ENCODE data around the gene USP21.
A peak's percentile ranks its signal among the peaks of the same experiment; 100 is the strongest.

Gene USP21

DNA sequence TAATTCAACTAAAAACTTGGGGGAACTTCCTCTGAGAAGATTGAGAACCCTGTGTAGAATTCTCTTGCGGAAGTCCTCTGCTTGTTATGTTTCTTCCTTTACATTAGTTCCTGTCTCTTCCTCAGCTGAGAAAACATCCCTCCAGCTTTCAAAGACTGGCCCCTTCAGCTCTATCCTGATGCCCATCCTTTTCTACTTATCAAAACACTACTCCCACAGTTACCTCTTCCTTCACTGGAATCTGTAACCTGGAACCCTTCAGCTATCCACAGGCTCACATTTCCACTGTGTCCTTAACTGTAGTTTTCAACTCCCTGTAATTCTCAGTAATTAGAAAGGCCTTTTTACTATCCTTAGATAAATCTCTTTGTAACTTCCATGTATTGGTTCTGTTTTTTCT is 20.9 kb upstream of the USP21 start:
- DNase-seq: no peak

DNA sequence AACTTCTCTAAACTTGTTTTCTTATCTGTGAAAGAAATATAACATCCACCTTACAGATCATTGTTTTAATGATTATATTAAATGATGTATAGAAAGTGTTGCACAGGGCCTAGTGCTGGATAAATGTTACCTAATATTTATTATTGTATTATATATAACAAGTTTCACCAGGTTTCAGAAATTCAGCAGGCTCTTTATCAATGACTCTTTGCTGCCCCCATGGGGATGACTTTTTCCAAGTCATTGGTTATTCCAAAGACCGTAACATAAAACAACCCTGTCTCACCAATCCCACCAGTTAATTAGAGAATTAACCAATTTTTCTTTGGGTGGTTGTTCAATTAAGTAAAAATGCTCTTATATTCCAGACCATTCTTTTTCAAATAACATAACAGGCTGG is 19.5 kb upstream of the USP21 start:
- peak; percentile 20 for DNase-seq

DNA sequence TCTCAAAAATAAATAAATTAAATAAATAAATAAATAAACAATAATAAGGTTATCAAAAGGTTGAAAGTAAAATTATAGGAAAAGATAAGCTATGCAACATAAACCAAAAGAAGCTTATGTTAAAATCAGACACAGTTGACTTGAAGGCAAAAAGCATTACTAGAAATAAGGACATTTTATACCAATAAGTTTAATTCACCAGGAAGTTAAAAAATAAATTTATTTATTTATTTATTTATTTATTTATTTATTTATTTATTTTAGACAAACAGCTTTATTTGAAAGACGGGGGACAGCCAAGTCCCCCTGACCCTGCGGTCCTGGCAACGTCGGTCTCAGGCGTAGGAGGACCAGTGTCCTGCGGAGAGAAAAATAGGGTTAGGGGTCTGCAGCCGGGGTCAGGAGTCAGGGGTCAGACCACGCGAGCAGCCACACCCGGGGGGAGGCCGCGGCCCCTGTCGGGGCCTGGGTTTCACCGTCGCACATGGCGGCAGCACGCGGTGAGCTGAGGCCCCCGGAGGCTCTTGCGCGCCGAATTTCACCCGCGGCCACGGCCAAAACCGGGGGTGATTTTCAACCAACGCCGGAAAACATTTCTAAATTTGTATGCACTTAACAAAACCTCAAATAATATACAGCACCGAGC is 18.4 kb upstream of the USP21 start:
- no peak for DNase-seq

DNA sequence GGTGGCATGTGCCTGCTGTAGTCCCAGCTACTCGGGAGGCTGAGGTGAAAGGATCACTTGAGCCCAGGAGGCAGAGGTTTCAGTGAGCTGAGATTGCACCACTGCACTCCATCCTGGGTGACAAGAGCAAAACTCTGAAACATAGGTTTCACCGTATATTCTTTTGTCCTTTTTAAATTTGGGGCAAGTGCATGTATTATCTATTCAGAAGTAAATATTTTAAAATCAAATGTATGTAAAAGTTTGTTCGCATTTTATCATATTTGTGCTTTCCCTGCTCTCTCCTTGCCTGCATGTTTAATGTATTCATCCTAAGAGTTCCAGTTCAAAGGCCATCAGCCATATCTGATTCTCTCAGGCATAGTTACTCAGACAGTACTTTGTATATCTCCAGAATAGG is 13.5 kb upstream of the USP21 start:
- DNase-seq: no peak

DNA sequence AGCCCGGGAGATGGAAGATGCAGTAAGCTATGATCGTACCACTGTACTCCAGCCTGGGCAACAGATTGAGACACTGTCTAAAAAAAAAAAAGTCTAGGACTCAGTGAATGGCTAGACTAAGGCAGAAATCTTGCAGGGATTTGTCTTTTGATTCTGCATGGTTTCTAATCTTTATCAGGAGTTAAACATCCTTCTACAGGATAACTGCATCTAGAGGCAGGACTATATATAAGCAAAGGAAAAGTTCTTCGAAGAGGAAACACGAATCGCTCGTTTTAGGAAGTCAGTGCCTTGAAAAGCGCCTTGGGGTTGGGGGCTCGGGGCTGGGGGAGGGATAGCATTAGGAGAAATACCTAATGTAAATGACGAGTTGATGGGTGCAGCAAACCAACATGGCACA is 6.1 kb upstream of the USP21 start:
- no peak for DNase-seq

DNA sequence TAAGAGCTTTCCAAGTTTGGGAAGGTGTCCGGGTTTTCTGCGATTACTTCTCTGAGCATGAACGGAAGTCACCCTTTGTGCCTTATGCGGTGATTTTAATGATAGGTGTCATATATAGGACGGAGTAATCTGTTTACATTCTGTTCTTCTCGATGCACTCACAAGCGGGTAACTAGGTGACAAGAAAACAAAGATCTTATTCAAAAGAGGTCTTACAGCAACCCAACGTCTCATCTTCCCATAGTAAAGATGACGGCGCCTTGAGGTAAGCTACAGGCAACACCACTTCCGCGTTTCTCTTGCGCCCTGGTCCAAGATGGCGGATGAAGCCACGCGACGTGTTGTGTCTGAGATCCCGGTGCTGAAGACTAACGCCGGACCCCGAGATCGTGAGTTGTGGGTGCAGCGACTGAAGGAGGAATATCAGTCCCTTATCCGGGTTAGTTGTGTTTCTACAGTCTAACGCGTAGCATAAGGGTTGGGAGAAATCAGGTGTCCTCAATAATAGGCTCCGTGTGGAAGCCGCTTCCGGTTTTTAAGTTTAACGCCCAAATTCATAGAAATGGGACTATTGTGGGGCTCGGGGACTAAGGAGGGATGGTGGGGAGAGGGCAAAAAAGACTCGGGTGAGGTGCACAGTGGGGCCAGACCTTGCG is 5.5 kb upstream of the USP21 start, which contains the start of gene UFC1:
Gene UFC1 (plus strand): TSS at position 297 of the 656 bp plus-strand sequence. CDS start 20 bp downstream, at position 317.
- peak; percentile 90 for DNase-seq

DNA sequence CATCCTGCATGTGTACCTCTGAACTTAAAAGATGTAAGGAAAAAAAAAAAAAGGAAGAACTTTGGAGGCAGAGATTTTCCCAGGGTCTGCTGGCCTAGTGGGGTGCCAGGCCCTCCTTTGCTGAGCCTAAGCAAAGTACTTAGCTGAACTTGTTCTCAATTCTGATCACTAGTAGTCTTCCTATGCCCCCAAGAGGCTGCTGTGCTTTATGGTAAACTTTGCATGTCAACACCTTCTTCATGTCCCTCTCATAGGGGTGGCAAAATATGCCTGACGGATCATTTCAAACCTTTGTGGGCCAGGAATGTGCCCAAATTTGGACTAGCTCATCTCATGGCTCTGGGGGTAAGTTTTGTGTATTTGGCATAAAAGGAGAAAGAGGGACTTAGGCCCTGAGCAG is 1.4 kb upstream of the USP21 start:
- no peak for DNase-seq

DNA sequence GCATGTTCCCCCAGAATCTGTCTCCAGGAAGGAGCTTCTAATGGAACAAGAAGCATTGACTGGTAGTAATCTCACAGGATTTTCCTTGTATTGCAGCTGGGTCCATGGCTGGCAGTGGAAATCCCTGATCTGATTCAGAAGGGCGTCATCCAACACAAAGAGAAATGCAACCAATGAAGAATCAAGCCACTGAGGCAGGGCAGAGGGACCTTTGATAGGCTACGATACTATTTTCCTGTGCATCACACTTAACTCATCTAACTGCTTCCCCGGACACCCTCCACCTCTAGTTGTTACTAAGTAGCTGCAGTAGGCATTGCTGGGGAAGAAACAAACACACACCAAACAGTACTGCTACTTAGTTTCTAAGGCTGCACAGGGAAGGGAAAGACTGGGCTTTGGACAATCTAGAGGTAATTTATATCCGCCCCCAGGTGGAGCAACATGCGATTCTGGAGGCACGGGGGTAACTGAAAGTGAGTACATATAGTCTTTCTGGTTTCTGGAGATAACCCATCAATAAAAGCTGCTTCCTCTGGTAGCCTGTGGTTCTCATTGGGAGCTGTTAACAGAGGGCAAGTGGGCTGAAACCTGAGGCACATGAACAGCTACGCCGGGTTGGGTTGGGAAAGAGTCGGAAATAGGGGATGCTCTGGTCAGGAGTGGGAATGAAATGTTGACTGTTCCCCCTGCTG is 837 bp upstream of the USP21 start:
- DNase-seq: no peak

DNA sequence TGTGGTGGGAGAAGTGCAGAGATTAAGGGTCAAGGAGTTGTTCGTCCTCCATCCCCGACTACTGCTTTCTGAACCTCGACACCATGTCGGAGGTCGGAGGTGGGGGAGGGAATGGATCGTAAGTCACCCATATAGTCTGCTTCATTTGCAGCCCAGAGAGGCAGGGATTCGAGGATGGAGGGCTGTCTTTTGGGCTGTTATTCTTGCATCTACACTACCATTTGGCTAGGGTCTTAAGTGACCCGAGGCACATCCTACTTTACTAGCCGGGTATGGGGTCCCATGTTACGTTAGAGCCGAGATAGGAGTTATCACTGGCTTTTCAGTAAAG is 578 bp downstream of the USP21 start:
- no peak for DNase-seq

DNA sequence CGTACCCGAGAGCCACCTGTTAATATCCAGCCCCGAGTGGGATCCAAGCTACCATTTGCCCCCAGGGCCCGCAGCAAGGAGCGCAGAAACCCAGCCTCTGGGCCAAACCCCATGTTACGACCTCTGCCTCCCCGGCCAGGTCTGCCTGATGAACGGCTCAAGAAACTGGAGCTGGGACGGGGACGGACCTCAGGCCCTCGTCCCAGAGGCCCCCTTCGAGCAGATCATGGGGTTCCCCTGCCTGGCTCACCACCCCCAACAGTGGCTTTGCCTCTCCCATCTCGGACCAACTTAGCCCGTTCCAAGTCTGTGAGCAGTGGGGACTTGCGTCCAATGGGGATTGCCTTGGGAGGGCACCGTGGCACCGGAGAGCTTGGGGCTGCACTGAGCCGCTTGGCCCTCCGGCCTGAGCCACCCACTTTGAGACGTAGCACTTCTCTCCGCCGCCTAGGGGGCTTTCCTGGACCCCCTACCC is 1.4 kb downstream of the USP21 start:
- no peak for DNase-seq

DNA sequence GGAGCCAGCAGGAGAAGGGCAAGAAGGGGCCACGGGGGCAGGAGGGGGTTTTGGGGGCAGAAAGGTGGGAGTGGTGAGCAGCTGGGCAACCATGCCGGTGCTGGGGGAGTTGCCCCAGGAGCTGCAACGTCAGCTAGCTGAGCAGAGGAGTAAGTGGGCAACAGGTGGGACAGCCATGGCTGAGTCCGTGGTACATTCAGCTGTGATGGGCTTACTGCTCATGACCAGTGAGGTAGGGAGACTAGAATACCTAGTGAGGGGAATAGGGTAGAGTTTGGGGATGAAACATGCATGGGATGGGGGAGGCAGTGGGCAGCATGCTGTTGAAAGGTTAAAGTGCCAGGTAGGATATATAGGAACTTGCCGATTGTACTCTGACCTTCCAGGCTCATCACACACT is 2.4 kb downstream of the USP21 start:
- DNase-seq: no peak

DNA sequence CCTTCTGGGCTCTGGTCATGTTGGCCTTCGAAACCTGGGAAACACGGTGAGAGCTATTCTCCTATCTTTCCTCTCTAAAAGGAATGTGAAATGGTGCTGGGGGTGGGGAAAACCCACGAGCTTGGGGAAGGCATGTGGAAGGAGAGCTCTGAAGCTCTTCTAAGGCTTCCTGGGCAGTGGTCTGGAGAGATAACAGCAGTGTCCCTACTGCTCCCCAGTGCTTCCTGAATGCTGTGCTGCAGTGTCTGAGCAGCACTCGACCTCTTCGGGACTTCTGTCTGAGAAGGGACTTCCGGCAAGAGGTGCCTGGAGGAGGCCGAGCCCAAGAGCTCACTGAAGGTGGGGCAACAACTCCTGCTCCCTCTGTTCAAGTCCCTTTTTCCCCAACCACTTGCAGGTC is 2.8 kb downstream of the USP21 start:
- no peak for DNase-seq

DNA sequence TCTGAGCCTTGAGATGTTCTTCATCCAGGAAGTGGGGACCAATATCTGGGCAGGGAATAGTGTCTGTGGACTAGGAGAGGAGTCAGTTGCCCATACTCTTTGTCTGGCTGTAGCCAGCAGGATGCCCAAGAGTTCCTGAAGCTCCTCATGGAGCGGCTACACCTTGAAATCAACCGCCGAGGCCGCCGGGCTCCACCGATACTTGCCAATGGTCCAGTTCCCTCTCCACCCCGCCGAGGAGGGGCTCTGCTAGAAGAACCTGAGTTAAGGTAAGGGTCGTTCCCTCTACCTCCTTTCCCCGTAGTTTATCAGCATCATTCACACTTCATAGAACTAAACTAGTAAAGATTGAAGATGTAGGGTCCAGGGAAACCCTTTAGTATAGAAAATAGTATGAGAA is 3.5 kb downstream of the USP21 start:
- DNase-seq: no peak

DNA sequence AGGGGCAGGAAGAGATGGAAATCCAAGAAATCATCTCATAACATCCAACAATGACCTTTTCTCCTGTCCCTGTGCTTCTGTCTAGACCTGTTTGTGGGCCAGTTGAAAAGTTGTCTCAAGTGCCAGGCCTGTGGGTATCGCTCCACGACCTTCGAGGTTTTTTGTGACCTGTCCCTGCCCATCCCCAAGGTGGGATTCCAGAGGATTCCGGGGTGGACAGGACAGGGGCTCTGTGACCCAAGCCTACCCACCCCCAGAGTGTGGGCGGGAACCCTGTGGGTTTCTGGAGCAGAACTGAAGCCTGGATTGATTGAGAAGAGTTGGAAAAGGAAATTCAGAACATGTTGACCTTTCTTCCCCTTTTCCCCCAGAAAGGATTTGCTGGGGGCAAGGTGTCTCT is 4.5 kb downstream of the USP21 start:
- no peak for DNase-seq

DNA sequence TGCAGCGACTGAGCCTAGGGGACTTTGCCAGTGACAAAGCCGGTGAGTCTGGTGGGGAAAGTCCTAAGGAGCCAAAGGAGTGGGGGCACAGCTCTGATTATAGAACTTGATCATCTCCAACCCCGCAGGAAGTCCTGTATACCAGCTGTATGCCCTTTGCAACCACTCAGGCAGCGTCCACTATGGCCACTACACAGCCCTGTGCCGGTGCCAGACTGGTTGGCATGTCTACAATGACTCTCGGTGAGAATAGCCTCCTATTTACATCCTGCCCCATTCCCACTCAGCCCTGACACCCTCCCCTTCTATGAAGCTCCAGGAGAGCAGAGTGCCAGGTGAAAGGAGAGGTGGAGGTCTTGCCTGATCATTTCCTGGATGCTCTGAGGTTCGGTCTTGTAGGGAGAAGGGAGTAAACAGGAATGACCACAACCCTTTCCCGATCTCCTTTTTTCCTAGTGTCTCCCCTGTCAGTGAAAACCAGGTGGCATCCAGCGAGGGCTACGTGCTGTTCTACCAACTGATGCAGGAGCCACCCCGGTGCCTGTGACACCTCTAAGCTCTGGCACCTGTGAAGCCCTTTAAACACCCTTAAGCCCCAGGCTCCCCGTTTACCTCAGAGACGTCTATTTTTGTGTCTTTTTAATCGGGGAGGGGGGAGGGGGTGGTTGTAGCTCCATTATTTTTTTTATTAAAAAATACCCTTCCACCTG is 5.8 kb downstream of the USP21 start:
- no peak for DNase-seq

DNA sequence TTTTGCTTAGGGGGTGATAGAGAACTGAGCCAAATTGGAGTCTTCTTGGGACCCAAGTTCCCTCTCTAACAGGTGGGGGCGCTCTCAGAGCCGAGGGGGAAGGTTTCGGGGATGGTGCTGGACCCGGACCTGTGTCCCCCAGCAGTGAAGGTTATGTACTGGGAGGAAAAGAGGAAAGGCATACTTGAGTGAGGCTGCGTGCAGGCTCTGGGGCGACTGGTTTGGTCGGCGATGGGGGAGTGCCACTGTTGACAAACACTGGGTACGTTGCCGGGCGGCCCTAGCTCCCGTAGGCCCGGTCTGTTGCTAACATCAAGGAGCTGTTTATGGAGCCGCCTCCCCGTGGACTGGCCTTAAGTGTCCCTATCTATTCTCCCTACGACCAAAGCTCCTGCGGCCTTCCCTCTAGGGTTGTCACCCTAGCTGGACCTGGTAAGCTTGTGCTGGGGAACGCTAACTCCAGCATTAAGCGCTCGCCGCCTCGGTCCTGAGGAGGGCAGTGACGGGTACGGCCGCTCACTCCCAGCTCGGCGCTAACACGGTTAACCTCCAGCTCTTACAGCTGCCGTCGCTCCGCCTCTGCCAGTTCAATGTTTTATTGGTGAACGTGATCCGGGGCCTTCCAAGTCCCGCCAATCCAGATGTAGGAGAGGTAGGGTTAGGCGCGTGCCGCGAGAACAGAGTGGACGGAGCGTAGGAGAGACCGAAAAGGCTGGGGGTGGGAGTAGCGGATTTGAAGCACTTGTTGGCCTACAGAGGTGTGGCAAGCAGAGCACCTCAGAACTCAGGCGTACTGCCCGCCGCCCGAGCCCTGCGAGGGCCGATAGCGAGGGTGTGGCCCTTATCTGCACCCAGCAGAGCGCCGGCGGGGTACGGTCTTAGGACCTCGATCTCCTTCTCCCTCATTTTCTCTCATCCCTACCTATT is 6.7 kb downstream of the USP21 start, which contains the start of gene PPOX:
Gene PPOX (plus strand): TSS at position 685 of the 927 bp plus-strand sequence. CDS start 422 bp downstream, outside the sequence.
- peak; percentile 95 for DNase-seq

DNA sequence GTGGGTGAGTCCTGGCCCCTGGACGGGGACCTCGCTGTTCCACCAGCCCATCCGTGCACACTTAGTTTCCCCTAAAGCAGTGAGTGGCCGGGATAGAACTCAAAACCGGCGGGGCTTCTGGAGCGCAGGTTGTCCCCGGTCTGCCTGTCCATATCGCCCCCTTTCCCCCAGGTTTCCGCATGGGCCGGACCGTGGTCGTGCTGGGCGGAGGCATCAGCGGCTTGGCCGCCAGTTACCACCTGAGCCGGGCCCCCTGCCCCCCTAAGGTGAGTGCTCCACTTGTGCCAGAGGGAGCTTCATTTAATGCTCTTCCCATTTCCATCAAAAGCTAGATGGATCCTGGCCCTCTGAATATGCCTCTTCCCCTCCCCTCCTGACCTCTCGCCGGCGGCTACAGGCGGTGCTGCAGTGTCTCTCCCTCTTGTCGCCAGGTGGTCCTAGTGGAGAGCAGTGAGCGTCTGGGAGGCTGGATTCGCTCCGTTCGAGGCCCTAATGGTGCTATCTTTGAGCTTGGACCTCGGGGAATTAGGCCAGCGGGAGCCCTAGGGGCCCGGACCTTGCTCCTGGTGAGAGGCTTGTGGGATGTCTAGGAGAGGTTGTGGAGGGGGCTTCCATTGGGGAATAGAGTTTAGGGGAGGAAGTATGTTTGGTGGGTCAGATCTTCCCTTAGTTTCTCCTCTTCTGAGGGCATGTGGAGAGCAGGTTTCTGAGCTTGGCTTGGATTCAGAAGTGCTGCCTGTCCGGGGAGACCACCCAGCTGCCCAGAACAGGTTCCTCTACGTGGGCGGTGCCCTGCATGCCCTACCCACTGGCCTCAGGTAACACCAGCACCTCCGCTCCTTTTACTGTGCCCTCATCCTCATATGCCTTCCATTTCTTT is 7.6 kb downstream of the USP21 start:
- no peak for DNase-seq

DNA sequence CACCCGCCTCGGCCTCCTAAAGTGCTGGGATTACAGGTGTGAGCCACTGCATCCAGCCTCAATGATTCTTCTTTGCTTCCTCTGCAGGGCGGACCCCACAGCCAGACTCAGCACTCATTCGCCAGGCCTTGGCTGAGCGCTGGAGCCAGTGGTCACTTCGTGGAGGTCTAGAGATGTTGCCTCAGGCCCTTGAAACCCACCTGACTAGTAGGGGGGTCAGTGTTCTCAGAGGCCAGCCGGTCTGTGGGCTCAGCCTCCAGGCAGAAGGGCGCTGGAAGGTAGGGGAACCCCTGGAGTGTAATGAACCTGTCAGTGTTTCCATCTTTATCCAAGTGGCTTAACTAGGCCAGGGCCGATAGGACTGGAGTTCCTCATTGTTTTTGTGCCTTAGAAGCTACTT is 9.6 kb downstream of the USP21 start:
- no peak for DNase-seq

DNA sequence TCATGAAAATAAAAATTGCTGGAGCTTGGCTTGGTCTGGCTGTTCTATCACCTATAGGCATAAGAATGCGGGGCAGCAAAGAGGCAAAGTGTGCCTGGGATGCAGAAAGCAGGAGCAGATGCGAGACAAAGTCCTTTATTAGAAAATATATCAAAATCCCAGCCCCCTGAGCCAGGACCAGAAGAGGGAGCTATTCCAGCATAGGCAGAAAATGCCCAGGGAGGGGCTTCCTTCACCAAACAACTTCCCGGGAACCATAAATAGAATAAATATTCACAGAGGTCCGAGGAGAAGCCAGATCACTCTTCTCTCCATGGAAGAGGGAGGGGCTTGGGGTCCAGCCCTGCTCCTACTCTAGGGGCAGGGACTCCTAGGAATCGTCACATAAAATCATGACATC is 11.9 kb downstream of the USP21 start:
- DNase-seq: no peak

DNA sequence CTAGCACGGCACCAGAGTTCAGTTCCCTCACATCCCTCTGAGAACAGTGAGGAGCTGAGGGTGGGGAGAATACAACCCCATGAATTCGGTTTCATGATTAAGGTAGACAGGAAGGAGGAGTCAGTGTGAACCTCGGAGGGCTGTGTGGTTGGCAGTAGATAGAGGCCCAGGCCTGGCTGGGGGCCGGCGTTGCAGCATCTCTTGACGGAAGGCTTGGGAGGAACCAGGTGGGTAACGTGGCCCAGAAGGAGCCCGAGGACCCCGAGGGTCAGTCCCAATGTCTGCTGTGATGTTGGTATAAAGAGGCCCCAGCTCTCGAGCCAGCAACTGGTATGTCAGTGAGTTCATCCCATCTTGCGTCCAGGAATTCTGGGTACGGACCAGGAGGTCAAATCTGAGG is 12.4 kb downstream of the USP21 start:
- DNase-seq: no peak

DNA sequence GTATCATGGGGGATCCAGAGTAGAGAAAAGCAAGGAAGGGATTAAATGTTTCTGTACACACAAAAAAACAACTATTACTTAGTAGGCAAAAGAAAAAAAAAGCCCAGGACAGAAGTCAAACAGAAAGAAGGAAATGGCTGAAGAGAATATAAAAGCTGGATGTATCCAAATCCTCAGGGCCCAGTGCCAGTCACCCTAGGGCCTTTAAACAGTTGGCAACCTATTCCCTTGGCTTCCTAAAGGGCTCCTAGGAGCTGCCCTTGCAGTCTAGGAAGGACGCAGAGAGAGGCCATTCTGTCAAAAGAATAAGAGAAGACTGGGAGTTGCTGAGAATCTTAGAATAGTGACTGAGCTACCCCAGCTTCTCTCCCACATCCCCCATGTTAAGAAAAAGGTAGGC is 13.0 kb downstream of the USP21 start:
- DNase-seq: no peak

Measured in CD4-positive, alpha-beta T cell treated with Interleukin-15 for 1 hour (primary cell).